Measurements from ENCODE around the gene SPZ1.

The SPZ1 gene

GRCh38 chr5:80368661-80369480, 49.1 kb downstream of the SPZ1 start:
- H3K4me3 ChIP-seq (ENCODE audit: low read depth, low read length): no peak overlapping the region
- no peaks in the 10 kb centered on the region for H3K36me3 ChIP-seq (ENCODE audit: control insufficient read depth, insufficient read depth, low read length)
- H3K27ac ChIP-seq (ENCODE audit: low read depth, low read length): peak overlapping the region; percentile 2
- H3K9me3 ChIP-seq (ENCODE audit: control insufficient read depth, insufficient read depth, low read length): no peaks in the 10 kb centered on the region
- no peak overlapping the region for H3K9ac ChIP-seq (ENCODE audit: low read depth, low read length)
- peaks cover 4% of the 10 kb centered on the region for H3K4me1 ChIP-seq (ENCODE audit: control insufficient read depth, insufficient read depth, low read length)
- no peaks in the 10 kb centered on the region for H3K27me3 ChIP-seq (ENCODE audit: control insufficient read depth, insufficient read depth, low read length)

- H3K9ac ChIP-seq (ENCODE audit: low read depth, low read length): no peak overlapping the region
- H3K4me1 ChIP-seq (ENCODE audit: control insufficient read depth, insufficient read depth, low read length): peaks cover 4% of the 10 kb centered on the region
- no peak overlapping the region for H3K27ac ChIP-seq (ENCODE audit: low read depth, low read length)
- no peaks in the 10 kb centered on the region for H3K9me3 ChIP-seq (ENCODE audit: control insufficient read depth, insufficient read depth, low read length)
- no peaks in the 10 kb centered on the region for H3K36me3 ChIP-seq (ENCODE audit: control insufficient read depth, insufficient read depth, low read length)
- H3K4me3 ChIP-seq (ENCODE audit: low read depth, low read length): no peak overlapping the region
- no peaks in the 10 kb centered on the region for H3K27me3 ChIP-seq (ENCODE audit: control insufficient read depth, insufficient read depth, low read length)
Measured at GRCh38 chr5:80369521-80369920, 49.7 kb downstream of the SPZ1 start.

- peaks cover 4% of the 10 kb centered on the region for H3K4me1 ChIP-seq (ENCODE audit: control insufficient read depth, insufficient read depth, low read length)
- no peaks in the 10 kb centered on the region for H3K36me3 ChIP-seq (ENCODE audit: control insufficient read depth, insufficient read depth, low read length)
- H3K4me3 ChIP-seq (ENCODE audit: low read depth, low read length): no peak overlapping the region
- H3K9ac ChIP-seq (ENCODE audit: low read depth, low read length): no peak overlapping the region
- H3K27ac ChIP-seq (ENCODE audit: low read depth, low read length): no peak overlapping the region
- no peaks in the 10 kb centered on the region for H3K9me3 ChIP-seq (ENCODE audit: control insufficient read depth, insufficient read depth, low read length)
- no peaks in the 10 kb centered on the region for H3K27me3 ChIP-seq (ENCODE audit: control insufficient read depth, insufficient read depth, low read length)
Measured at GRCh38 chr5:80370390-80370789, 50.6 kb downstream of the SPZ1 start.

All from HUES48 (cell line).